GM12874 (cell line): Measurements from ENCODE around the gene SPATS2.

ENCODE experiments used
- CTCF ChIP-seq: IDR thresholded peaks from 2 replicates; pipeline ENCODE4 v1.5.1; 2011; ENCODE audit warnings: low read depth, mild to moderate bottlenecking, control low read depth, low read length, moderate library complexity; ENCODE audit not compliant: insufficient read depth

Gene SPATS2

GRCh38 chr12:49410818-49411217, 43.6 kb downstream of the SPATS2 start:
- no peak for TF ChIP-seq CTCF

DNA sequence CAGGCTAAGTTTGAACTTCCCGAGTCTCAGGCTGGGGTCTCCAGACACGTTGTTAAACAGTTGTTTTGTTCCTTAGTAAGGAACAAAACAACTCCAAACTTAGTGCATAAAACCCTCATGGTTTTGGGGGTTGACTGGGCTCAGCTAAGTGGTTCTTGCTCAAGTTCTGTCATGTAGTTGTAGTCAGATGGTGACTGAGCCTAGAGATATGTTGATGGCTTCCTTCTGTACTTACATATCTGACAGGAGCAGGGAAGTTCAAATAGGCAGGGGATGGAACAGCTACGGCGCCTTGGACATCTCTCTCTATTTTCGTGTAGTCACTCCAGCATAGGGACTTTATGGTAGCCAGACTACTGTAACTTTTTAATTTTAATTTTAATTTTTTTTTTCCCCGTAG, 45.7 kb downstream of the SPATS2 start:
- TF ChIP-seq CTCF, result no peak

GRCh38 chr12:49413796-49414195, 46.5 kb downstream of the SPATS2 start:
- TF ChIP-seq CTCF, result no peak

DNA sequence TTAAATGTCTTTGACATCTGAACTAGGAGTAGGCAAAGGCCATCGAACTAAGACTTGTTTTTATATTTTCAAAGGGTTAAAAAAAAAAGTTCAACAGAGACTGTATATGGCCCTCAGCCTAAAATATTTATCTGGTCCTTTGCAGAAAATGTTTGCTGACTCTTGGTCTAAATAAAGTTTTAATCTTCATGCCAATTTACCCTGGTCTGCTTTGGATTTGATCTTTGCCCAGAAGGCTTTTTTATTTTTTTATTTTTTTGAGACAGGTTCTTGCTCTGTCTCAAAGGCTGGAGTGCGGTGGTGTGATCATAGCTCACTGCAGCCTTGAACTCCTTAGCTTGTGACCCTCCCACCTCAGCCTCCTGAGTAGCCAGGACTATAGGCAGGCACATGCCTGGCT, 47.1 kb downstream of the SPATS2 start:
- TF ChIP-seq CTCF, result no peak

GRCh38 chr12:49415521-49415970, 48.3 kb downstream of the SPATS2 start:
- TF ChIP-seq CTCF, result no peak

GRCh38 chr12:49416892-49417291, 49.6 kb downstream of the SPATS2 start:
- no peak for TF ChIP-seq CTCF

DNA sequence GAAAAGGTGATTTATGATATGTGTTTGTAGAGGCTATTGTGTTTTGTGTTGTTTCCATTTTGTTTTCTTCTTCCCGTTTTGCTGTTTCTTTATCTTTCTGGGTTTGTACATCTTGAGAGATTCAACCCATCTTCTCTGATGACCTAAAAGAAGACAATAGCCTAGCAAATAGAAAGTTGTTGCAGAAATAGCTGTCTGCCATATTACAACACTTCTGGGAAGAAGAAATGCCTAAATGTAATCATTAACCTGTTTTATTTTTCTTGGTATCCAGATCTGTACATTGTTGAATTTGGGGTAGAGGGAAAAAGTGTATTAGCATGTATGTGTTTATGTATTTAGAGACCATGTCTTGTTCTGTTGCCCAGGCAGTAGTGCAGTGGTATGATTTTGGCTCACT, 50.3 kb downstream of the SPATS2 start:
- TF ChIP-seq CTCF, result no peak

DNA sequence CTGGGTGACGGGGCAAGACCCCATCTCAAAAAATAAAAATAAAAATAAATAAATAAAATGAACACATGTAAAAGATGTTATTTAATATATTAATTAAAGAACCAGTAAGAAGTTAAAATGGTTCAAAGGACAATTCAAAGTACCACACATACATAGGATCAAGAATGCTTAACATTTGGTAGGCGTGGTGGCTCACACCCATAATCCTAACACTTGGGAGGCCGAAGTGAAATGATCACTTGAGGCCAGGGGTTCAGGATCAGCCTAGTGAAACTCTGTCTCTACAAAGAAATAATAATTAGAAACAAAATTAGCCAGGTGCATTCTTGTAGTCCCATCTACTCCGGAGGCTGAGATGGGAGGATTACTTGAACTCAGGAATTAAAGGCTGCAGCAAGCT, 53.3 kb downstream of the SPATS2 start:
- TF ChIP-seq CTCF, result no peak
